Prostate gland (tissue), 2 donors: ENCODE results near the gene NAP1L4. TPM values are rescaled to one million over a fixed set of nuclear protein-coding genes. Genes with fewer than 3 reads are reported as not detected.

ENCODE experiments used
- DNase-seq: peaks from one replicate; pipeline ENCODE4 v3.0.0-alpha.2; 2019; ENCODE audit warnings: low spot score
- H3K27ac ChIP-seq, 2 donors: fragments of 200-600 bp; sonication (generic); 2 replicates each; pipeline ENCODE4 v1.5.1; 2017 to 2019
- H3K27me3 ChIP-seq: fragments of 200-600 bp; sonication (generic); replicated peaks from 2 replicates; pipeline ENCODE4 v1.5.1; 2019; ENCODE audit not compliant: insufficient read depth
- H3K36me3 ChIP-seq, 2 donors: fragments of 200-600 bp; sonication (generic); 1 replicate in 1 of 2; 2 replicates in 1 of 2; pipeline versions ENCODE4 v1.5.1 to v1.8.1; 2017 to 2019
- H3K4me1 ChIP-seq: fragments of 200-600 bp; sonication (generic); replicated peaks from 2 replicates; pipeline ENCODE4 v1.5.1; 2019
- H3K4me3 ChIP-seq, 2 donors: fragments of 200-600 bp; sonication (generic); 2 replicates each; pipeline ENCODE4 v1.5.1; 2017 to 2019
- H3K9me3 ChIP-seq: fragments of 200-600 bp; sonication (generic); 2 replicates; pipeline ENCODE4 v1.5.1; 2017
- CTCF ChIP-seq, 4 experiments: fragments of 200-600 bp in 2 of 4; fragments of 450-650 bp in 2 of 4; sonication (generic) in 2 of 4; IDR thresholded peaks; 1 replicate in 3 of 4; 2 replicates in 1 of 4; pipeline ENCODE4 v1.5.1; 2016 to 2019; ENCODE audit warnings: antibody characterized with exemption in 4 of 4, mild to moderate bottlenecking in 2 of 4, moderate library complexity in 2 of 4
- POLR2A ChIP-seq: fragments of 450-650 bp; IDR thresholded peaks from one replicate; pipeline ENCODE4 v1.6.1; 2016; ENCODE audit warnings: antibody characterized with exemption, mild to moderate bottlenecking
- POLR2AphosphoS5 ChIP-seq: sonication (generic); formaldehyde crosslinking; IDR thresholded peaks from one replicate; pipeline ENCODE4 v1.6.1; 2017; ENCODE audit warnings: antibody characterized with exemption
- WGBS: methylation state at CpG from one replicate; pipeline ENCODE4 v1.1.5; 2018; 5-methylcytosine and 5-hydroxymethylcytosine counted together
- intact Hi-C: fragments of 100-400 bp; cut with DNase I; formaldehyde crosslinking; loops from one replicate; pipeline ENCODE4 v1.14.2; 2022
- total RNA-seq, 2 donors: library from RNA; depleted of rRNA; stranded (reverse); fragments of >200 nt; gene quantifications; one replicate each; pipeline ENCODE4 v1.1.0, GENCODE V29; 2016

NAP1L4 gene
- total RNA-seq, 2 donors from 2014 or later: 103 to 131 TPM

DNA sequence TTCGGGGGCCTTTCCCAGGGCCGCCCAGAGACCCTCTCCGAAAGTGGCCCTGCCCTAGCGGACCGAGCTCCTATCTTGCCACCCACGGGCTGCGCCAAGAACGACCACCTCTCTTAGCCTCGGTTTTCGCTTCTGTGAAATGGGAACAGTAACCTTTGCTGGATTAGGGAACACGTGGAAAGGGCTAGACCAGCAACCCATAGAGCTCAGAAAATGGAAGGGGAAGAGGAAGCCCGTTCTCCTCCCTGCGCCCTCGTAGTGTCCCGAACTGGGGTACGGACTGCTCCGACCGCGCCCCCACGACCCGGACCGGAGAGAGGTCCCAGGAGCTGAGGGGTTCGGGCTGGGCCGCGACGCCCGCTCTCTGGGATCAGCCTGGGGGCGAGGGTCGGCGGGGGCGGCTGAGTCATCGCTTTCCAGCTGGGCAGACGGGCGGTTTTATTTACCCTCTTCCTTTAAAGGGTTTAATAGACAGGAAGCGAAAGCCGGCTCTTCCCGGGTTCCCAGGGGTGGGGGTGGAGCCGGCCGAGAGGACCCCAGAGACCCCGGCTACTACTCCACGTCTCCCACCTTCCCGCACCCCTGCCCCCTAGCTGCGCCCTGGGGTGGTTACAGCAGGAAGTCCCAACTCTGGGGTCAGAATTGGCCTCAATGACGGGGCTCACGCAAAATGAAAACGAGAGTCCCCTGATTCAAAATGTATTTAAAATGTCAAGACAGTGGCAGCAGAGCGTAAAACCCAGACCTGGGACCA is 62.0 kb downstream of the NAP1L4 start:
- peak; percentile 69 for DNase-seq
- intact Hi-C loops: no loop called here
- peak overlapping the region; percentile 84 to 88 for H3K27ac ChIP-seq

DNA sequence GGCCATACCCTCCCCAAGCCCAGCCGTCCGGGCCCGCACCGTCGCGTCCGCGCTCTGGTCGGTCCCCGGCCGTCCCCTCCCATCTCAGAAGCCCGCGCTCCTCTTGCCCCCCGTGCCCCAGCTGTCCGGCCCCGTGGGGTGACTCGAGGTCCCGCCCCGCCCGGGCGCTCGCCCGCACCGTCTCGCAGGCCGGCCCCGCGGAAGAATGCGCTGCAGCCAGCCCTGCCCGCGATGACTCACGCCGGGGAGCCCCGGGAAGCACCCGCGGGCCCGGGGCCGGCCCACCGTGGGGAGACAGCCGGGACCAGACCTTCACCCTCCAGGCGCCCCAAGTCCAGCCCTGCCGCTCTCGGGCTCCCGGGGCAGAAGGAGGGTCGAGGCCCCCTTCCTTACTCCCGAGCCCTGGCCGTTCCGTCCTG is 62.6 kb downstream of the NAP1L4 start:
- Histone ChIP-seq H3K4me1 (no peaks in the 10 kb centered on the region), H3K27ac (peak overlapping the region; percentile 84 to 88), H3K4me3 (peak overlapping the region; percentile 52 to 56), H3K27me3 (no peaks in the 10 kb centered on the region), H3K9me3 (no peaks in the 10 kb centered on the region), H3K36me3 (no peaks in the 10 kb centered on the region)
- intact Hi-C loops: no loop called here
- 3% methylated on average over 33 of the region's 48 CpGs for WGBS
- peak; percentile 68 for DNase-seq
- TF ChIP-seq CTCF (IDR thresholded peaks at IDR 0.05) (no peak), POLR2AphosphoS5 (no peak), POLR2A (peak; percentile 25)

More for the DNA sequence above, 62.0 kb downstream of the NAP1L4 start:
- H3K9me3 ChIP-seq: no peaks in the 10 kb centered on the region
- H3K4me1 ChIP-seq: no peaks in the 10 kb centered on the region
- no peaks in the 10 kb centered on the region for H3K27me3 ChIP-seq
- WGBS: 8% methylated on average over 47 of the region's 47 CpGs
- H3K36me3 ChIP-seq: no peaks in the 10 kb centered on the region
- peak overlapping the region; percentile 52 to 56 for H3K4me3 ChIP-seq
- TF ChIP-seq CTCF (IDR thresholded peaks at IDR 0.05) (no peak), POLR2A (peak; percentile 1)

DNA sequence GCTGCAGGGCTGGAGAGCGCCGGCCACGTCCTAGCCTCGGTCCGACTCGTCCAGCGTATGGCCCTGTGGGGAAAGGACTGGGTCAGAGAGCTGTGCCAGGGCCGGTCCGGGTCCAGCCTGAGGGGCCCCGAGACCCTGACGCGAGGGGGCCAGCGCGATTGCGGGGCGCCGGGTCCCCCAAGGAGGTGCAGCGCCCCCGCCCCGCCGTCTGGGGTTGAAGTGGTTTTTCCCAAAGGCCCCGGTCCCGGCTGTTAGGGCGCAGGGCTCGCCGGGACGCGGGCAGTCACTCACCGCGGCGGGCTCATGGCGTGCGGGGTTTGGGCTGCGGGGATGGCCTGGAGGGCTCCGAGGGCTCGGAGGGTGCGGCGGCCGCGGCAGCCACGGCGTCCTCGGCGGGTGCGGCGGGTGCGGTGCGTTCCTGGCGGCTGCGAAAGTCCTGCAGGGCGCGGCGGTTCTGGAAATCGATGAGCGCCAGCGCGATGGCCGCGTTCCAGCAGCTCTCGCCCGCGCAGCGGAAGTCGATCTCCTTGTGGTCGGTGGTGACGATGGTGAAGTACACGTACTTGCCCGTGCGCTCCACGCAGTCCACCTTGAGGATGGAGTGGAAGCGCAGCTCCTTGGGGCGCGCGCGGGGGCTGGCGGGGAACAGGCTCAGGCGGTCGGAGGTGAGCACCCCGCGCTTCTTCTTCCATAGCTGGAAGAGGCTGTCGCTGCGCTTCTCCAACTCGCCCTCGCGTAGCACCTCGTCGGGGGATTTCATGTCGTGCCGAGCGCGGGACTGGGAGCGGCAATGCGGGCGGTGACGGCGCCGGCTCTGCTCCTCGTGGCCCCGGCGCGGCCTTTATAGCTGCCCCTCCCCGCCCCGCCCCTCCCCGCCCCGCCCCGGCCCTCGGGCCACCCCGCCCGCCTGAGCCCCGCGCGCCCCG is 63.3 kb downstream of the NAP1L4 start, which contains the start of gene PHLDA2:
Gene PHLDA2, minus strand, starts transcription at position 816 of the 926 bp plus-strand sequence. Its CDS starts 56 bp downstream, at position 760.
- TF ChIP-seq CTCF (IDR thresholded peaks at IDR 0.05) (peak in 2 of 4 experiments; percentile 24 to 33), POLR2A (peak; percentile 73), POLR2AphosphoS5 (peak; percentile 54)
- intact Hi-C loops: no loop called here
- DNase-seq: no peak
- Histone ChIP-seq H3K36me3 (no peaks in the 10 kb centered on the region), H3K4me3 (peak within 1 kb of the TSS; percentile 52 to 56), H3K9me3 (no peaks in the 10 kb centered on the region), H3K27ac (peak within 1 kb of the TSS; percentile 84 to 88), H3K4me1 (no peaks in the 10 kb centered on the region), H3K27me3 (no peaks in the 10 kb centered on the region)
- WGBS: under 1% methylated on average over 82 of the region's 113 CpGs

- no peaks in the 10 kb centered on the region for H3K4me1 ChIP-seq
- DNase-seq: no peak
- intact Hi-C loops: no loop called here
- peak overlapping the region; percentile 84 to 88 for H3K27ac ChIP-seq
- no peaks in the 10 kb centered on the region for H3K9me3 ChIP-seq
- H3K27me3 ChIP-seq: no peaks in the 10 kb centered on the region
- H3K36me3 ChIP-seq: no peaks in the 10 kb centered on the region
- H3K4me3 ChIP-seq: peak overlapping the region; percentile 52 to 56
- 43% methylated on average over 25 of the region's 25 CpGs for WGBS
- TF ChIP-seq POLR2A: no peak
- TF ChIP-seq CTCF (IDR thresholded peaks at IDR 0.05): peak in 1 of 4 experiments; percentile 11
These were observed 64.1 kb downstream of the NAP1L4 start for GRCh38 chr11:2927851-2928604.
